Fibroblast of pulmonary artery (primary cell): ENCODE data around the gene HOXD9.

Experiments used
- DNase-seq: peaks from one replicate; pipeline ENCODE4 v3.0.0-alpha.2; 2010; ENCODE audit warnings: low read depth
- H3K4me3 ChIP-seq: replicated peaks from 2 replicates; pipeline ENCODE4 v1.5.1; 2011; ENCODE audit warnings: low read depth, mild to moderate bottlenecking, control low read depth, low read length, moderate library complexity
- TF ChIP-seq, protein P1 (sequence below): IDR thresholded peaks from 2 replicates; pipeline ENCODE4 v1.5.1; 2011; ENCODE audit warnings: mild to moderate bottlenecking, control low read depth, low read length, inconsistent platforms; ENCODE audit errors: missing control alignments

The HOXD9 gene

DNA sequence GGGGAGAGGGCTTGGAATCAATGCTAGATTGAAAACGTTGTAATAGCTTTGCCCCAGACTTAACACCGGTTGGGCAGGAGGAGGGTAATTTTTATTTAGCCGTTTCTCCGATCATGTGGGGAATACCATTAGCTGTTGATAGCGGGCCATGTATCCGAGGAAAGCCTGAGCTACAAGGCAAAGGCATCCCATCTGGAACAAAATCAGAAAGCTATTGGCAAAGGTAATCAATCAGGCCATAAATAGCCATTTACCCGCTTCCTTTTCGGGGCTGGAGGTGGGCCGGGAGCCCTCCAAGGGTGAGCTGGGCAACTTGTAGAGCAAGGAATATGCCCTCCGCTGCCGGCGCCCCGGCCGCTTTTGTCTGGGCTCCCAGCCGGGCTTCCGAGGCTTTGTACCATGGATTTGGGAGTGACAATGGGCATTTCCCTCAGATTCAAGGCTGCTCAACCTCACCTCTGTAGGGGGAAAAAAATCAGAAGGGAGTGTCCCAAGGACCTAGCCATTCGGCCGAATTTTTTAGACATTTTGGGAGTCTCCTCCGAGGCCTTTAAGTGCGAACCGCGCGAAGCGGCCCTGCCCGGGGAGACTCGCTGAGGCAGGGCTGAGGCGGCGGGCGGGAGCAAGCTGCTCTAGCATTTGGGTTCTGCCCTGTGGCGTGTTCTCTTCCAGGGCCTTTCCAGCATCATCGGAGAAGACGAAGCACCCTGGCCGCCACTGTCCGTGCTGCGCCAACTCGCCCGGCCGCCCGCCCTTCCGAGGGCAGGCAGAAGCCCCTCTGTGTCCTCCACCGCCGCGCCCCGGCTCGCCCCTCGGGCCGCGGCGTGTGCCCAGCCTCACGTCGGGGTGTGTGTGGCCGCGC is 1.1 kb upstream of the HOXD9 start:
- no peak overlapping the region for H3K4me3 ChIP-seq
- no peak for DNase-seq
- TF ChIP-seq, protein P1, sequence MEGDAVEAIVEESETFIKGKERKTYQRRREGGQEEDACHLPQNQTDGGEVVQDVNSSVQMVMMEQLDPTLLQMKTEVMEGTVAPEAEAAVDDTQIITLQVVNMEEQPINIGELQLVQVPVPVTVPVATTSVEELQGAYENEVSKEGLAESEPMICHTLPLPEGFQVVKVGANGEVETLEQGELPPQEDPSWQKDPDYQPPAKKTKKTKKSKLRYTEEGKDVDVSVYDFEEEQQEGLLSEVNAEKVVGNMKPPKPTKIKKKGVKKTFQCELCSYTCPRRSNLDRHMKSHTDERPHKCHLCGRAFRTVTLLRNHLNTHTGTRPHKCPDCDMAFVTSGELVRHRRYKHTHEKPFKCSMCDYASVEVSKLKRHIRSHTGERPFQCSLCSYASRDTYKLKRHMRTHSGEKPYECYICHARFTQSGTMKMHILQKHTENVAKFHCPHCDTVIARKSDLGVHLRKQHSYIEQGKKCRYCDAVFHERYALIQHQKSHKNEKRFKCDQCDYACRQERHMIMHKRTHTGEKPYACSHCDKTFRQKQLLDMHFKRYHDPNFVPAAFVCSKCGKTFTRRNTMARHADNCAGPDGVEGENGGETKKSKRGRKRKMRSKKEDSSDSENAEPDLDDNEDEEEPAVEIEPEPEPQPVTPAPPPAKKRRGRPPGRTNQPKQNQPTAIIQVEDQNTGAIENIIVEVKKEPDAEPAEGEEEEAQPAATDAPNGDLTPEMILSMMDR, result no peak

DNA sequence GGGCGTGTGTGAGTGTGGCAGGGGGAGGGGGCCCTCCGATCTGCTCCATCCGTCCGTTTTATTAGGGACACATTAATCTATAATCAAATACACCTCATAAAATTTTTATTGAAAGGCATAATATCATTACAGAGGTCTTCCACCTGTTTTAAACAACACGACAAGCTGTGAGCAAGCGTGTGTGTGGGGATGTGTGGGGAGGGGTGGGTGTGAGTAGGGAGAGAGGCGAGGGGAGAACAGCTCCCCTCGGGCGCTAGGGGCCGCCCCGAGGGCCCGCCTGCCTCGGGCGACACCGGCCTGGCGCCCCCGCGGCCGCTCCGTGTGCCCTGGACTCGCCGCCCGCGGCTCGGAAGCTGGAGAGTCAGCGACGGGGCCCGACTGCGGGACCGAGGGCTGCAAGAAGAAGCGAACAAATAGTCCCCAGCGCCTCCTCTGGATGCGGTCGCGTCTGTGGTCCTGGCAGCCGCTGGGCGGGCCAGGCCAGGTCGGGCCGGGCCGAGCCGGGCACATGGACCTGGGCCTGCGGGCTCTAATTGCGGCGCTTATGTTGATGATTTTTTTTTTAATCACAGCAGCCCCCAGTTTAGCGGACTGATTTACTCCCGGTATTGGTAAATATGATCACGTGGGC is 352 bp upstream of the HOXD9 start:
- DNase-seq, result no peak
- no peak overlapping the region for H3K4me3 ChIP-seq
- TF ChIP-seq, protein P1, result no peak

DNA sequence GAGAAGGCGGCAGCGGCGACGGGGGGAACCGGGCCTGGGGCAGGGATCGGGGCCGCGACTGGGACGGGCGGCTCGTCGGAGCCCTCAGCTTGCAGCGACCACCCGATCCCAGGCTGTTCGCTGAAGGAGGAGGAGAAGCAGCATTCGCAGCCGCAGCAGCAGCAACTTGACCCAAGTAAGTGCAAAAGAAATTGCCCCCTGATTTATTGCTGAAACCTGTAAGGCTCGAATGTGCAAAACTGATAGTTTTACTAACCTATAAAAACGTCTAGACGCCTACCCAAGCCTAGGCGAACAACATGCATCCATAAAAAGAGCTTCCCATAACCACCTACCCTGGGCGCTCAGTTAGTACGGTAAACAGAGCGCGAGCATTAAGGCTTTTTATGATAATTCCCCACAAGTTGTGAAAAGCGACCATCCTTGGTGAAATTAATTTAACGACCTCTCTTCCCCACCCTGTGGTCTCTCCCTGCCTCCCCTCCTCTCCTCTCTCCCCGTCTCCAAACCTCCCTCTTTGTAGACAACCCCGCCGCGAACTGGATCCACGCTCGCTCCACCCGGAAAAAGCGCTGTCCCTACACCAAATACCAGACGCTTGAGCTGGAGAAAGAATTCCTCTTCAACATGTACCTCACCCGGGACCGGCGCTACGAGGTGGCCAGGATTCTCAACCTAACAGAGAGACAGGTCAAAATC is 1.0 kb downstream of the HOXD9 start:
- no peak overlapping the region for H3K4me3 ChIP-seq
- DNase-seq, result no peak

DNA sequence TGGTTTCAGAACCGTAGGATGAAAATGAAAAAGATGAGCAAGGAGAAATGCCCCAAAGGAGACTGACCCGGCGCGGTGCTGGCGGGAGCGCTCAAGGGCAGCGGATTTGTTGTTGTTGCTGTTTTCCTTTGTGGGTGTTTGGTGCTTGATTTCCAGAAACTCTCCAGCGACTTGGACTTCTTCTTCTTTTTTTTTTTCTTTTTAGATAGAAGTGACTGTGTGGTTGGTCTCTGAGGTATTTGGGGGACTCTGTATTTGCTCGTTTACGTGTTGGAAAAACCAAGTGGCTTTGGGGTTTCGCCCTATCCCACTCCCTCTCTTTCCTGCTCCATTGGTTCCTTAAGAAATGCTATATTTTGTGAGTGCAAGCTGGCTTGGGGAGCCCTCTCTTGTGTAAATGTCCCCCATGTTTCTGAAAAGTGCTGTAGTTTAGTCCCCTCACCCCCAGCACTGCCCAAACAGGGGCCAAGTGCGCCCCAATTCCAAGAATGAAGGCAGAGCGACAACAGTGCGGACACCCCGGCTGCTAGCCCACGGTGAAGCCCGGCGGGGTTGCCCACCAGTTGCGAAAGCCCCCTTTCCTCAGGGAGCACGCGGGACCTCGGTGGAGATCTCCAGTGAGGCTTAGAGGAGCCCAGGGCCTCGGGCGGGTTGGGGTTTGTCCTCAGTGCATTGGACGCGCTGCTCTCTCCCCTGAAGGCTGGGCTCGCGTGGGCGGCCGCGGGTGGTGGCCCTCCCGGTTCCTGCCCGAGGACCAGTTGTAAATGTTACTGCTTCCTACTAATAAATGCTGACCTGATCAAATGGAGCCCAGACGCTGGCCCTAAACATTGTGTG is 1.8 kb downstream of the HOXD9 start:
- TF ChIP-seq, protein P1, result no peak
- H3K4me3 ChIP-seq, result no peak overlapping the region
- DNase-seq, result no peak

More for the DNA sequence above, 1.0 kb downstream of the HOXD9 start:
- TF ChIP-seq, protein P1, result no peak

DNA sequence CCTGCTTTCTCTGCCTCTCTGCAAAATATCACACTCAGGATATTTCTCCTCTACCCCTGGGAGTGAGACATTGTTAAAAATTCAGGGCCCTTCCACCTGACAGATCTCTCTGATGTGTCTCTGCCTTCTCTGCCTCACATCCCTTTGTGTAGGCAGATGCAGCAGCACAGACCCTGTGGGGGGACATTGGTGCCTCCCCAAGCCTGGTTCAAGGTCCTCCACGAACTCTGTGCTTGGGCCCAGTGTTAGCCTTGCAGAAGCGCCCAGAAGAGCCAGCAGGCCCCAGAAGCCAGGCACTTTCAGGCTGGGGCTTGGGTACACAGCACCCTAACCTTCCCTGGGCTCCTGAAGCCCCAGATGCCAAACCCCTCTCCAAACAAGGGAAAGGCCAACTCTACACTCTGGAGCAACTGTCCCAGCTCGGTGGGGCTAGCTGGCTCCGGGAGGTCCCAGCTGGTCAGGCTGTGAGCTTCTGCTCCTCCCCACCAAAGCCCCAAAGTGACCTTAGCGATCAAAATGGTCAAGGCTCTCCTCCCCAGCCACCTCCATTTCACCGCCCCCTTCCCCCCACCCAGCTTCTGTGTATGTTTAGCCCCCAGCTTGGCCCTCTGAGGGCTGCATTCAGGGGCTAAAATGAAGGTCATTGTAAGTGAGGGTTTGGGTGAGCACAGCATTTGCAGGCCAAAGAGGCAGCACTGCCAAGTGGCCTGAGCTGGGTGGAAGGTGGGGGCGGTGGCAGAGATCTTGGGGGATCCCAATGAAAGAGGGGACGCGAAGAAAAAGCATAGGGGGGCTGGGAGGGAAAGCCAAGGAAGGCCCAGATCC is 2.6 kb downstream of the HOXD9 start:
- DNase-seq, result no peak
- TF ChIP-seq, protein P1, result no peak
- H3K4me3 ChIP-seq, result no peak overlapping the region

DNA sequence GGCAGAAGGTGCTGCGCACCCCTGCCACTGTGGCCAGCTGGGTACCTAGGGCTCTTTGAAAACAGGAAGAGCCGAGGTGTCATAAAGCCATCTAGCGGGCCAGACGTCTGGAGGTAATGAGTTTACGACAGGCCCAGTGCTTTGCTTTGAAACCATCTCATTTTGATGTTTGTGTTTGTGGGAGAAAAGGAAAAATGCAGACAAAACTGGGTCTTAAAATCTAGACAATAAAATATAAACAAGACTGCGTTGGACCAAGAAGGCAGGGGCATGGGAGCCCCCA is 3.2 kb downstream of the HOXD9 start:
- no peak overlapping the region for H3K4me3 ChIP-seq
- TF ChIP-seq, protein P1, result no peak
- no peak for DNase-seq
